PFSK-1 (cell line): Measurements from ENCODE around the gene SRGAP3.

Experiments used
- POLR2AphosphoS5 ChIP-seq: IDR thresholded peaks from 2 replicates; pipeline ENCODE4 v1.6.1; 2012; ENCODE audit warnings: low read depth, mild to moderate bottlenecking, control low read depth, low read length, moderate library complexity
- TF ChIP-seq, protein P1 (sequence below), 2 experiments: IDR thresholded peaks; 2 replicates each; pipeline versions ENCODE4 v1.6.1 to v1.8.0; 2011 to 2012; ENCODE audit warnings: low read depth in 2 of 2, low read length in 2 of 2, control low read depth in 1 of 2, inconsistent platforms in 1 of 2, mild to moderate bottlenecking in 1 of 2, moderate library complexity in 1 of 2; ENCODE audit not compliant: insufficient read depth in 1 of 2

- no peak for TF ChIP-seq POLR2AphosphoS5
- TF ChIP-seq, protein P1, sequence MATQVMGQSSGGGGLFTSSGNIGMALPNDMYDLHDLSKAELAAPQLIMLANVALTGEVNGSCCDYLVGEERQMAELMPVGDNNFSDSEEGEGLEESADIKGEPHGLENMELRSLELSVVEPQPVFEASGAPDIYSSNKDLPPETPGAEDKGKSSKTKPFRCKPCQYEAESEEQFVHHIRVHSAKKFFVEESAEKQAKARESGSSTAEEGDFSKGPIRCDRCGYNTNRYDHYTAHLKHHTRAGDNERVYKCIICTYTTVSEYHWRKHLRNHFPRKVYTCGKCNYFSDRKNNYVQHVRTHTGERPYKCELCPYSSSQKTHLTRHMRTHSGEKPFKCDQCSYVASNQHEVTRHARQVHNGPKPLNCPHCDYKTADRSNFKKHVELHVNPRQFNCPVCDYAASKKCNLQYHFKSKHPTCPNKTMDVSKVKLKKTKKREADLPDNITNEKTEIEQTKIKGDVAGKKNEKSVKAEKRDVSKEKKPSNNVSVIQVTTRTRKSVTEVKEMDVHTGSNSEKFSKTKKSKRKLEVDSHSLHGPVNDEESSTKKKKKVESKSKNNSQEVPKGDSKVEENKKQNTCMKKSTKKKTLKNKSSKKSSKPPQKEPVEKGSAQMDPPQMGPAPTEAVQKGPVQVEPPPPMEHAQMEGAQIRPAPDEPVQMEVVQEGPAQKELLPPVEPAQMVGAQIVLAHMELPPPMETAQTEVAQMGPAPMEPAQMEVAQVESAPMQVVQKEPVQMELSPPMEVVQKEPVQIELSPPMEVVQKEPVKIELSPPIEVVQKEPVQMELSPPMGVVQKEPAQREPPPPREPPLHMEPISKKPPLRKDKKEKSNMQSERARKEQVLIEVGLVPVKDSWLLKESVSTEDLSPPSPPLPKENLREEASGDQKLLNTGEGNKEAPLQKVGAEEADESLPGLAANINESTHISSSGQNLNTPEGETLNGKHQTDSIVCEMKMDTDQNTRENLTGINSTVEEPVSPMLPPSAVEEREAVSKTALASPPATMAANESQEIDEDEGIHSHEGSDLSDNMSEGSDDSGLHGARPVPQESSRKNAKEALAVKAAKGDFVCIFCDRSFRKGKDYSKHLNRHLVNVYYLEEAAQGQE (IDR thresholded peaks at IDR 0.05; ENCODE audit: insufficient read depth in 1 of 2, low read depth in 2 of 2, low read length in 2 of 2), result no peak
Measured at GRCh38 chr3:9188583-9188982, 60.9 kb downstream of the SRGAP3 start.
